Panc1 (cell line): ENCODE data around the gene ZNF319. TPM values are rescaled to one million over a fixed set of nuclear protein-coding genes. Genes with fewer than 3 reads are reported as not detected.

Experiments
- ATAC-seq: fragments of 200-7000 bp; cut with Tn5 transposase; 2 replicates; pipeline ENCODE4 v1.9.1; 2020; ENCODE audit warnings: mild to moderate bottlenecking, moderate library complexity
- BruUV-seq: library from RNA; stranded (reverse); fragments of 400-500 nt; replicated peaks from 2 replicates; lab custom pipeline; 2021; lab: Mats Ljungman, UMichigan
- CTCF ChIA-PET: fragments of 300-600 bp; sonication (Branson Sonifier 250); formaldehyde crosslinking; loops from one replicate; lab custom pipeline; 2022; ENCODE audit warnings: antibody characterized with exemption; lab: Charles Lee
- POLR2A ChIA-PET: fragments of 300-600 bp; sonication (Branson Sonifier 250); formaldehyde crosslinking; loops from one replicate; lab custom pipeline; 2022; ENCODE audit warnings: antibody characterized with exemption; lab: Charles Lee
- DNase-seq: peaks from one replicate; pipeline ENCODE4 v3.0.0-alpha.2; 2010; ENCODE audit warnings: low read depth, low spot score
- H3K27ac ChIP-seq: 2 replicates; pipeline ENCODE4 v1.5.1; 2011; ENCODE audit warnings: mild to moderate bottlenecking, low read length, inconsistent platforms
- H3K27me3 ChIP-seq: fragments of 200-500 bp; sonication (Bioruptor generic); 2 replicates; pipeline ENCODE4 v1.6.0; 2014; ENCODE audit warnings: low read length, inconsistent platforms; ENCODE audit not compliant: control insufficient read depth, insufficient read depth
- H3K36me3 ChIP-seq: fragments of 200-500 bp; sonication (Bioruptor generic); 2 replicates; pipeline ENCODE4 v1.5.1; 2014; ENCODE audit warnings: inconsistent platforms, mild to moderate bottlenecking, low read length, moderate library complexity; ENCODE audit not compliant: control insufficient read depth, insufficient read depth
- H3K4me1 ChIP-seq: 2 replicates; pipeline ENCODE4 v1.5.1; 2011; ENCODE audit warnings: inconsistent platforms, mild to moderate bottlenecking, low read length, moderate library complexity; ENCODE audit not compliant: control insufficient read depth, insufficient read depth
- H3K4me3 ChIP-seq, 2 experiments: 2 replicates each; pipeline ENCODE4 v1.5.1; 2011 to 2012; ENCODE audit warnings: low read depth in 2 of 2, low read length in 2 of 2, mild to moderate bottlenecking in 2 of 2, inconsistent platforms in 1 of 2, moderate library complexity in 1 of 2
- H3K9me3 ChIP-seq: fragments of 200-500 bp; sonication (Bioruptor generic); 2 replicates; pipeline ENCODE4 v1.5.1; 2014; ENCODE audit warnings: low read depth, mild to moderate bottlenecking, inconsistent platforms, low read length, moderate library complexity; ENCODE audit not compliant: control insufficient read depth, insufficient read depth
- CTCF ChIP-seq: fragments of 450-650 bp; IDR thresholded peaks from 2 replicates; pipeline ENCODE4 v1.5.1; 2017; ENCODE audit warnings: mild to moderate bottlenecking
- POLR2AphosphoS5 ChIP-seq: IDR thresholded peaks from 2 replicates; pipeline ENCODE4 v1.6.1; 2012; ENCODE audit warnings: mild to moderate bottlenecking, low read depth, low read length, moderate library complexity
- REST ChIP-seq, 2 experiments: IDR thresholded peaks; 2 replicates each; pipeline ENCODE4 v1.6.1; 2011 to 2012; ENCODE audit warnings: low read depth in 2 of 2, control low read depth in 1 of 2, low read length in 1 of 2, mild to moderate bottlenecking in 1 of 2, moderate library complexity in 1 of 2; ENCODE audit not compliant: insufficient read depth in 1 of 2
- SIN3A ChIP-seq: IDR thresholded peaks from 2 replicates; pipeline ENCODE4 v1.6.1; 2012; ENCODE audit warnings: low read depth, mild to moderate bottlenecking, low read length, moderate library complexity, borderline replicate concordance; ENCODE audit not compliant: insufficient read depth
- TCF7L2 ChIP-seq: IDR thresholded peaks from 2 replicates; pipeline ENCODE4 v1.6.1; 2011; ENCODE audit warnings: mild to moderate bottlenecking, low read depth, low read length, inconsistent platforms
- in situ Hi-C: cut with HindIII; loops from 2 replicates; pipeline ENCODE4 v1.10.0; 2016; ENCODE audit warnings: low sequenced_read_pairs, low pct_unique_long_range_greater_than_20kb
- intact Hi-C: fragments of 100-400 bp; cut with micrococcal nuclease; formaldehyde crosslinking; loops from one replicate; pipeline ENCODE4 v1.10.0; 2022; ENCODE audit not compliant: unreplicated experiment
- total RNA-seq: library from RNA; stranded (reverse); gene quantifications from one replicate; pipeline ENCODE4 v1.2.1, GENCODE V29; 2021; ENCODE audit not compliant: unreplicated experiment

The ZNF319 gene
- total RNA-seq, 1 experiment from 2014 or later, result 6.5 TPM

- Histone ChIP-seq H3K4me3 (no peak overlapping the region), H3K4me1 (no peaks in the 10 kb centered on the region), H3K36me3 (no peaks in the 10 kb centered on the region; the same call in 1 of the 2 replicates), H3K9me3 (no peaks in the 10 kb centered on the region), H3K27ac (no peak overlapping the region), H3K27me3 (no peaks in the 10 kb centered on the region)
- intact Hi-C loops, result no loop called here
- in situ Hi-C loops, result loop anchor here (25.0 kb wide), 1 partner anchor 101 kb away; no protein-coding TSS in a partner anchor
- ATAC-seq (no peak), DNase-seq (no peak)
- ChIA-PET POLR2A (no interaction called here), CTCF (no interaction called here)
- BruUV-seq, result no TSS peak
- TF ChIP-seq SIN3A (no peak), REST (IDR thresholded peaks at IDR 0.05; ENCODE audit: insufficient read depth in 1 of 2, low read depth in 2 of 2, low read length in 1 of 2) (no peak), TCF7L2 (no peak), POLR2AphosphoS5 (no peak)
These were observed 10.4 kb upstream of the ZNF319 start for GRCh38 chr16:58010886-58011285.

GRCh38 chr16:58009856-58010416 is 9.5 kb upstream of the ZNF319 start:
- H3K36me3 ChIP-seq, result no peaks in the 10 kb centered on the region; the same call in 1 of the 2 replicates
- in situ Hi-C loops, result loop anchor here (25.0 kb wide), 1 partner anchor 102 kb away; no protein-coding TSS in a partner anchor

More at GRCh38 chr16:58009856-58010416, 9.5 kb upstream of the ZNF319 start:
- POLR2A ChIA-PET, result no interaction called here
- H3K9me3 ChIP-seq, result no peaks in the 10 kb centered on the region
- CTCF ChIA-PET, result no interaction called here
- ATAC-seq, result no peak
- no peak overlapping the region for H3K27ac ChIP-seq
- DNase-seq, result no peak
- TF ChIP-seq SIN3A (no peak), REST (IDR thresholded peaks at IDR 0.05; ENCODE audit: insufficient read depth in 1 of 2, low read depth in 2 of 2, low read length in 1 of 2) (no peak), TCF7L2 (no peak), POLR2AphosphoS5 (no peak), CTCF (no peak)
- no peaks in the 10 kb centered on the region for H3K27me3 ChIP-seq
- intact Hi-C loops, result loop anchor here (10.0 kb wide), 1 partner anchor 255 kb away; no protein-coding TSS in a partner anchor
- no peaks in the 10 kb centered on the region for H3K4me1 ChIP-seq
- no peak overlapping the region for H3K4me3 ChIP-seq
- no TSS peak for BruUV-seq
